NCI-H187 treated with DMSO at 0.1 percent for 48 hours (cell line): ENCODE data around the gene ALK.

ENCODE experiments used
- DNase-seq: peaks from one replicate; lab custom pipeline; 2025; lab: John Stamatoyannopoulos, UW

Gene ALK

DNA sequence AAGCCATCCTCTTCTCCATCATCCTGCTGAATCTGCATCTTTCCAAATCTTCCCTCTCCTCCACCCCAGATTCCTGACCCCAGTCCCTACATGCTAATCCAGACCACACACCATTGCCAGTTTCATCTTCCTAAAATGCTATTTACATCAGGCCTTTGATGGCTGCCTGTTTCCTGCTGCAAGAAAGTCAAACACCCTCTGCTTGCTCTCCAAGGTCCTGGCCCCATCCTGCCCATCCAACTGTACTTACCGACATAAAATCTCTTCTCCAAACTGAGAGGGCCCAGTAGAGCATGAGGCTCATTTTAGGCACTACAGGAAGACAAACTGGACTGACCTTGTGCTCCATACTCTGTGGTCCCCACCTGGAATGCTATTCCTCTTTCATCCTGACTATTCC lies 19.0 kb downstream of the ALK start:
- DNase-seq, result no peak

GRCh38 chr2:29900971-29901633 lies 20.3 kb downstream of the ALK start:
- DNase-seq, result no peak

- no peak for DNase-seq
Observed at GRCh38 chr2:29898999-29899398, 22.4 kb downstream of the ALK start.

GRCh38 chr2:29894822-29895614 lies 26.4 kb downstream of the ALK start:
- no peak for DNase-seq

GRCh38 chr2:29892585-29893259 lies 28.7 kb downstream of the ALK start:
- no peak for DNase-seq

GRCh38 chr2:29881089-29881730 lies 40.2 kb downstream of the ALK start:
- no peak for DNase-seq

GRCh38 chr2:29880084-29880483 lies 41.3 kb downstream of the ALK start:
- DNase-seq, result no peak

DNA sequence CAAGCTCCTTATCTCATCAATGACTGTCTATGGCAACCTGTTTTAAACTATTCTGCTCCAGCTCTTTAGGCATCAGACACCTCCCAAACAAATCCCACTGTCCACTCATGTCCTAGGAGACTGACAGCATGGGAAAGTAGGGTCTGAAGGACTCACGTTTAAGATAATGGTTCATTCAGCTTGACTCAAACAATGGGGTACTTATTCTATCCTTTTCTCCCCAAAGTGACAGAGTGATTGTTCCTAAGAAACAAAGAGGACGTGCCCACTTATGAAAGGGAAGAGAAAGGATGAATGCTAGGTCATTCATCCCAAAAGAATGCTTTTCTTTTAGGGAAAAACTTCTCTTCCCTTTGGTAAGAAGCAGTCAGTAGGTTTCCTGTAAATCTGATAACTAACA lies 41.9 kb downstream of the ALK start:
- no peak for DNase-seq

DNA sequence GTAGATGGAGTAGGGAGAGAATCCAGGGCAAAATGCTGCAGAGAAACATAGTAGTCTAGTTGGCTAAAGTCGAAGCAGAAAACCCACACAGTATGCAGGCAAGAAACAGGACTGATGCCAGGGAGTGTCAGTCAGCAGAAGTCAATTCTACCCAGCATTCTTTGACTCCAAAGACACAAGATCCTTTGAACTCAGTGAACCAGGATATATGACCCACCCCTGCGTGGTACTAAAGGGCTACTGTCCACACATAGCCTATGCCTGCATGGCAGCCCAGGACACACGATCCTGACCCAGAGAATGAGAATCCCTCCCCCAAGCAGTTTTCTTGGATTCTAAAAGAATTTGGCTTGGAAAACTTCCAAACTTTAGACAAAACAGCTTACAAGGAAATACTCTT lies 42.5 kb downstream of the ALK start:
- no peak for DNase-seq

DNA sequence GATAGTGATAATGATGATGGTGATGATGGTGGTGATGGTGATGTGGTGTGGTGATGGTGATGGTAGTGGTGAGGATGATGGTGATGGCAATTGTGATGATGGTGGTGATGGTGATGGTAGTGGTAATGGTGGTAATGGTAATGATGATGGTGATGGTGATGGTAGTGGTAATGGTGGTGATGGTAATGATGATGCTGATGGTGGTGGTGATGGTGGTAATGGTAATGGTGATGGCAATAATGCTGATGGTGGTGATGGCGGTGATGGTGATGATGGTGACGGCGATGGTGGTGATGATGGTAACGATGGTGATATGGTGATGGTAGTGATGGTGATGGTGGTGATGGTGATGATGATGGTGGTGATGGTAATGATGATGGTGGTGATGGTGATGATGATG lies 45.0 kb downstream of the ALK start:
- no peak for DNase-seq

DNA sequence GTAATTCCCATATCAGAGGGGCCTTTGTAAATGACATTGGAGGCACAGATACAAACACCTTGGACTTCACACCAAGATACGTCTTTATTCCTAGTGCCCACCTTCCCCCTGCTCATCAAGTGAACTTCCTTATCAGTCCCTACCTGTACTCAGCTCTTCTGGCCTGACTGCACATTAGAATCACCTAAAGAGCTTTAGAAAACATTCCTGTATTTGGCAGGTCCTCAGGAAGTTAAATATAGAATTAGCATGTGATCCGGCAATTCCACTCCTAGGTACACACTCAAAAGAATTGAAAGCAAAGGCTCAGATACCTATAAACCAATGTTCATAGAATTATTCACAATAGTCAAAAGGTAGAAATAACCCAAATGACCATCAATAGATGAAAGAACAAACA lies 46.6 kb downstream of the ALK start:
- no peak for DNase-seq

DNA sequence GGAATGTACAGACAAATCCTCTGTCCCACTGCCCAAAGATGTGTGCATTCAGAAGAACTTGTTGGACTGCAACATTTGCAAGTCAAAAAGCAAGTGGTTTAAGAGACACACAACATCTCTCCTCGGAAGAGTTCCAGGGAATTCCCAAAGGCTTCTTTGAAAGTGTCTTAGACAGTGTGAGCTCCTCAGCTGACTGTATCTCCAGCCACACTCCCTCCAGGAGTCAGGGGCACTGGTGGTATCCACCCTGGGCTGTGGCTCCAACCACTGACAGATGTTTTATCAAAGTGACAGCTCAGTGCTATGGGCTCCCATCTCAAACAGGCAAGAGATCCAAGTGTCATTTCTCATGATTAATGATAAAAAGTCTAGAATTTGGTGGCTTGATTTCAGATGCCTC lies 48.5 kb downstream of the ALK start:
- no peak for DNase-seq

DNA sequence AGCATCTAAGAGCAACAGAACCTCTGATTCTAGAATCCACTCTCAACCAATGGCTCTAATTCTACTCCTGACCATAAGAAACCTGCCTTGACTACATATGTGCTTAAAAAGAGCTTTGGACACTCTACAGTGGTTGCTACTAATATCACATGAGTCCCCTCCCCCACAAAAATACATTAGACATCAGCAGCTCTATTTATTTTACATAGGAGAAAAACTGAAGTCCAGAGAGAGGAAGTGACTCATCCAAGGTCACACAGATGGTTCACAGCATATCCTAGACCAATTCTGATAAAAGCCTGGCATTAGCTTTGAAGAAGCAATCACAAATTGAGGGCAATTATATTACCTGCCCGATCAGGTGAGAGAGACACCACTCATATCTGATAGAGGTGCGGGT lies 49.8 kb downstream of the ALK start:
- no peak for DNase-seq

DNA sequence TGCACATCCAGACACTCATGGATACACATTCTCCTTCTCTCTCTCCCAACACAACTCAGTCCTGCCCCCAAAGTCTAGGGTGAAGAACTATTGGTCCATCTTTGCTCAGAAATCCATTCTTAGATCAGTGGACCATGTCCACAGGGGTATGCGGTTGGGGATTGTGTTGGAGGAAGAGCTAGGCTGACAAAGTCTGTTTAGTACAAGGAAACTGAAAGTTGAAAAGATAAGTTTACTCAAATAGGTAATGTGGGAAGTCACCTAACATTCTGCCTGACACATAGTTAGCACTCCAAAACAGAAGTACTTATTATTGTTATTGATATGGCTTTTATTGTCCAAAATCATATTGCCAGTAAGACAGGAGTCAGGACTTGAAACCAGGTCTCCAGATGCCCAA lies 55.9 kb downstream of the ALK start:
- DNase-seq, result no peak

DNA sequence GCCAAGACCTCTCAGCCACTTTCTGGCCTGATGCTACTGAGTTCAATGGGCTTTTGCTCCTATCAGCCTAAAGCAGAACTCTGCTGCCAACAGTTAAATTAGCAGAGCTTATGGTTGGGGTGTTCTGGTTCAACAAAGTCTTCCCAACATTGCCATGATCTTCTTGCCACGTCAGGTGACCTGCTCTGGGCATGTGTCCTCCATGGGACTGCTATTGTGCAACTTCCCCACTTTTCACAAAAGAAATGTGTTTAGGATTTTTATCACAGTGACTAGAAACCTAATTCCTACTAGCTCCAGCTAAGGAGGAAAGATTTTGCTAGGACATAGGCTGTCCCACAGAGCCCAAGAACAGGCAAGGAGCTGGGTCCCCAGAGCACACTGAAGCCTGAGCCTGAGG lies 56.4 kb downstream of the ALK start:
- no peak for DNase-seq

DNA sequence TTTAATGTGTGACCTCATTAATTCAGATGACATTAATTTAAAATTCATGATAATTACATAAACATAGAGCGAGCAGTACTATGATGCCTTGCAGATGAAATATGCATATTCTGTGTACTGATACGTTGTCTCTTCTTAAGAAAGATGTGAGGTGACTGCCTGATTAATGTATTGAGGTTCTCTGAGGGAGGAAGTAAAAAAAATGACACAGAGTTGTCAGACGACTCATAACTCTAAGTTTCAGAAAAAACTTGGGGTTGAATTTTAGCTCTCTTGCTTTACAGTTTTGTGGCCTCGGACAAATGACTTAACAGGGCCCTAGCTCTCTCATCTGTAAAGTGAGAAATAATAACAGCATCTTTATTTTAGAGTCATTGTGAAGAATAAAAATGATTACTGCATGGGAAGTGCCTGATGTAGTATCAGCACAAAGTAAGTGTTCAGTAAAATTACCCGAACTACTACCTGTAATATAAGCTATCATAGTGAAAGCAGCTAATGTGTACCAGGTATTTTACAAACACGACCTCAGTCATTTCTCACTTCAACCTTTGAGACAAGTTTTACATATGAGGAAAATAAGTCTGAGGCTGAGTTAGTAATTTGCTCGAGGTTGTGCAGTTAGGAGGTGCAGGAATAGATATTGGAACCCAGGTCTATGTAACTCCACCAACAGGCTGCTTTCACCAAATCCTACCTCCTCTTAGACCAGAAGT lies 65.3 kb downstream of the ALK start:
- no peak for DNase-seq

DNA sequence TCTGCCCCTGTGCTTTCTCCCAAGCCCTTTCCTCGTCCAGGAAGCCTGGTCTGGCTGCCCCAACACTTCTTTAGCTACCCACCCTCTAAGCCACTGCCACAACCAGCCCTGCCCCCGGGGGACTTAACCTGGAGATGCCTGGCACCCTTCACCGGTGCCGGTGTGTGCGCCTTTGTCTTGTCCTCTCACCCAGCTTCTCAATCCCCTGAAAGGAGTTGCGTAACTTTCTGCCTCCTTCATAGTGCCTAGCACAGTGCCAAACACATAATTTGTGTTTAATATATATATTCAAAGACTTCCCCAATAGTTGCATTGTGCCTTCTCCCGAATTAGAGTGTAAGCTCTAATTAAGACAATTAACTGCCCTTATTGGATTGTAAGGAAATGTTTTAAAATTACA lies 70.6 kb downstream of the ALK start:
- no peak for DNase-seq

GRCh38 chr2:29848566-29849310 lies 72.6 kb downstream of the ALK start:
- no peak for DNase-seq

GRCh38 chr2:29847886-29848285 lies 73.5 kb downstream of the ALK start:
- no peak for DNase-seq

GRCh38 chr2:29844713-29845326 lies 76.6 kb downstream of the ALK start:
- no peak for DNase-seq
